GM19324 (cell line): ENCODE data around the gene EGFL6.

Experiments
- ATAC-seq: cut with Tn5 transposase; IDR thresholded peaks from one replicate; pipeline ENCODE4 v1.9.1; 2021; ENCODE audit warnings: mild to moderate bottlenecking, moderate library complexity; ENCODE audit not compliant: unreplicated experiment, low FRiP score

Gene EGFL6, protein sequence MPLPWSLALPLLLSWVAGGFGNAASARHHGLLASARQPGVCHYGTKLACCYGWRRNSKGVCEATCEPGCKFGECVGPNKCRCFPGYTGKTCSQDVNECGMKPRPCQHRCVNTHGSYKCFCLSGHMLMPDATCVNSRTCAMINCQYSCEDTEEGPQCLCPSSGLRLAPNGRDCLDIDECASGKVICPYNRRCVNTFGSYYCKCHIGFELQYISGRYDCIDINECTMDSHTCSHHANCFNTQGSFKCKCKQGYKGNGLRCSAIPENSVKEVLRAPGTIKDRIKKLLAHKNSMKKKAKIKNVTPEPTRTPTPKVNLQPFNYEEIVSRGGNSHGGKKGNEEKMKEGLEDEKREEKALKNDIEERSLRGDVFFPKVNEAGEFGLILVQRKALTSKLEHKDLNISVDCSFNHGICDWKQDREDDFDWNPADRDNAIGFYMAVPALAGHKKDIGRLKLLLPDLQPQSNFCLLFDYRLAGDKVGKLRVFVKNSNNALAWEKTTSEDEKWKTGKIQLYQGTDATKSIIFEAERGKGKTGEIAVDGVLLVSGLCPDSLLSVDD

GRCh38 chrX:13569479-13570260, at the start of gene EGFL6:
Gene EGFL6 (plus strand): TSS chrX:13569601. CDS start chrX:13569862, 261 bp downstream.
- ATAC-seq, result no peak

DNA sequence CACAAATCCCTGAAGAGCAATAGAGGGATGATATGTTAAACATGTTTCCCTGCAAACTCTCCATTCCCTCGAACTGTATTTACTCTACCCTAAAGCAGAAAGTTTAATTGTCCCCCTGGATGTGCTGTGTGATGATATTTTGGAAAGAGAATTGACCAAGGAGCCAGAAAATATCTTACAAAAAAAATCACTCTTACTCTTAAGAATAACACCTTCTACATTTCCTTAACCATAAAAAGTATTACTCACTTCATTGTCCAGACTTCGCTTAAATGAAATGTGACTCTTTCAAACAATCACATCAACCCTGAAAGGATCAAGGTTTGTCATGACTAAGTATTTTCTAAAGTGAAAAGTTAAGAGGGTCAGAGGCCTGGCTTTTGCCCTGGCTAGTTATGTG, 49.0 kb upstream of the EGFL6 start:
- no peak for ATAC-seq

- no peak for ATAC-seq
Measured at GRCh38 chrX:13520936-13521335, 48.5 kb upstream of the EGFL6 start.

GRCh38 chrX:13522811-13523210, 46.6 kb upstream of the EGFL6 start:
- no peak for ATAC-seq

DNA sequence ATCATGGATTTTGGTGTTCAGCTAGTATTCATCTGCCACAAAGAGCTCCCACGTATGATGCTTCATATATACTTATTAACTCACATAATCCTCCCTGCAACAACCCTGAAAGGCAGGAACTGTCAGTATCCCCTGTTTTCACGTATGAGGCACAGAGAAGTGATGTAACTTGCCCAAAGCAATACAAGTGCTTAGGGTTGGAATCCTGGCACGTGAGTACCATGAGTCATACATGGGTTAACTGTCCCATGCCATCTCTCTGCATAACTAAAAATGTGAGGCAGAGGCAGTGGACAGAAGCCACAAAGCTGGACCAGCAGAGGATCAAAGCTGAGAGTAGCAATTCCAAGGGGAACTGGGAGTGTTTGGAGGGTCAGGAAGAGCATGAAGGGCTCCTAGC, 35.7 kb upstream of the EGFL6 start:
- no peak for ATAC-seq

DNA sequence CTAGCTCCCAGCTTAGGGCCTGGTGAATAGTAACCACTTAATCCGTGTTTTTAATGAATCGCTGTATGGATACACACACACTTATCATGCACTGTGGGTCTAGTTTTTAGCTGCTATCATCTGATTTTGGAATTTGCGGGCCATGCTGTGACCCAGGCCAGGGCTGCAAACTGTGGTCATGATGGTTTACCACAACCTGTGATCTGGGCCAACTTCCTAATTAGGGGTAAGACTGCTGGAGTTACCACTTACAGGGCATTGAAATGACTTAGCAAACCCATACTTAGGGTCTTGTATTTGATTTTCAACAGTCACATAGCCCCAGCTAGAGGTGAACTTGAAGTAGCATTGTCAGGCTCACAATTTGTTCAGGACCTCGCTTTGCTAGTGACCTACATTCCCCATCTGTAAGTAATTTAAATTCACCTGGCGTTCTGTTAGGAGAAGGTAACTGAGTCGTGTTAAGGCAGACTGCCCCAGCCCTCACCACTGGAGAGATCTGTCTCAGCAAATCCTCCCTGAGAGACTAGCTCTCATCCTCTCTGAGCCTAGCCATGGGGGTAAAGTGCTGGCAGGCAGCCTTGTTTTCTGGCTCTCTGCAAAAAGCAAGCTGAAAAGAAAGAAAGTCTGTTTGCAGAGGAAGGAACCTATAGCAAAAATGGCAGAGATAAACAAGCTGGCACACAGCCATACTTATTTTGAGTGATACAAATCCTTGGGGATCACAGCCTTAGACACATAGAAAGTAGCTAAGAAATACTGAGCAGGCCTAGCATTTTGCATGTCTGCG, 33.8 kb upstream of the EGFL6 start:
- no peak for ATAC-seq

DNA sequence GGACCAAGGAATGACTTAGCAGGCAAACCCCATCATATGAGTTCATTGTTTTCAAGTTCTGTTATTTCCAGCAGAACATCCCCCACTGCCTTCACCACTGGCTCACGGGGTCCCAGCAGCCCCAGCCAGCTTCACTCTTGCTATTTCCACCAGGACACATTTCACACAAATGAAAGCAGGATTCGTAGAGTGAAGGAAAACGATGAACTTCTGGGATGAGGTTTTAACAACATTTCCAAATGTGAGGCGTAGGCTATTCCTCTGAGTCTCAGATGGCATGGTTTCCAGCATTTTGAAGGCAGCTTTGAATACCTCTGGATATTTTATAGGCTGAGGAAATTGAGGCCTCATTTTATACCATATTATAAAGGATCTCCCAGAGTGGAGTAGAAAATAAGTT, 32.9 kb upstream of the EGFL6 start:
- ATAC-seq, result no peak

DNA sequence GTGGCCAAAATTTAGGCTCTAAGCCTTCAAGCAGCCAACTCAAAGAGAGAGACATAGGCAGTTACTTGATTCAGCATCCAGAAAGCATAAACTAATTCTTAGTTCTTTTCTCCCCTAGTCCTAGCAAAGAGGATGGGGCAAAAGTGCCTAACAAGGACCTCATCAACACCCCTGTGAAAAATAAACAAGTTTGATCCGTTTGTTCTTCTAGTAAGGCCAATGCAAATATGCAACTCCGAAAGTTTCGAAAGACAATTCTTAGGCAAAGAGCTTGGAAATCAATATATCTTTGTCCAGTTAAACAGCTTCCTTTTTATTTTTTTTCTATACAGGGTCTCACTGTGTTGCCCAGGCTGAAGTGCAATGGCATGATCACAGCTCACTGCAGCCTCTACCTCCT, 31.0 kb upstream of the EGFL6 start:
- no peak for ATAC-seq

DNA sequence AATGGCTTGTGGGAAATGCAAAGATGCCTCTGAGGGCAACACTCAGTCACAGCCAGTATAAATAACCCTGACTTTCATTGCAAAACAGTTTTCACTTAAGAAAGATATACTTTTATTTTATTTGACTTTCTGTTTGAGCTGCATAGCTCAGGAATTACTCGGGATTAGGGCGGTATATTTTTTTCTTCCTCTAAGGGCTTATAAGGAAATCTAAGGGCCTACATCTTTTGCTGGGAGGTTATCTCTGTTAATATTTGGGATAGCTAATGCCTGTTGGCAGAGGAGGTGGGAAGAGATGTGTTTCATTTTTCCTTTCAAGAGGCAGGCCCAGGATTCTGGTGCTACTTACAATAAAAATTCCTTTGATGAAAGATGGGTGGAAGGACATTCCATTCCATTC, 28.8 kb upstream of the EGFL6 start:
- ATAC-seq, result no peak

- no peak for ATAC-seq
Measured at GRCh38 chrX:13545726-13546125, 23.7 kb upstream of the EGFL6 start.

DNA sequence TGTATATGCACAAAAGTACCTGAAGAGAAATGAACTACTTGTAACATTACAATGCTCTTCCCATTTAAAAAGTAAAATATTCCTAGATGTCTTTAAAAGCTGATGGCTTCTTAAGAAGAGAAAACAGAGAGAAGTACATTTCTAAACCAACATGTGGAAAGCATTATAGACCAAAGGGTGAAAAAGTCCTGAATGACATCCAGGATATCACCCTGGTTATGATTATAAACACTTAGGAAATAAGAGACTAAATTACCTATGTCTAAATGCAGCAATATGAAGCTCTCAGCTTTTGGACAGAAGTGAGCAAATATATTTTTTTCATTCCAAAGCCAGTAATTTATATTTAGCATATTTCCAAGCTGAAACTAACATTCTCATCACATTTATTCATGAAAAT, 21.7 kb upstream of the EGFL6 start:
- no peak for ATAC-seq

- ATAC-seq, result no peak
Measured at GRCh38 chrX:13550346-13550745, 19.1 kb upstream of the EGFL6 start.

DNA sequence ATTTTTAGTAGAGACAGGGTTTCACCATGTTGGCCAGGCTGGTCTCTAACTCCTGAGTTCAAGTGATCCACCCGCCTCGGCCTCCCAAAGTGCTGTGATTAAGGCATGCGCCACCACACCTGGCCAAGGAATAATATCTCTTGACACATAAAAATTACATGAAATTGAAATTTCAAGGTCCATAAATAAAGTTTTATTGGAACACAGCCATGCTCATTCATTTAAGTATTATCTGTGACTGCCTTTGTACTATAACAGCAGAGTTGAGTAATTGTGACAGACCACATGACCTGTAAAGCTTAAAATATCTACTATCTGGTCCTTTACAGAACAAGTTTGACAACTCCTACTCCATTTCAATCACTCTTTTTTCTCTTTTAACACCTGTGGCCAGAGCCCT, 17.8 kb upstream of the EGFL6 start:
- ATAC-seq, result no peak

GRCh38 chrX:13552892-13553291, 16.5 kb upstream of the EGFL6 start:
- no peak for ATAC-seq

DNA sequence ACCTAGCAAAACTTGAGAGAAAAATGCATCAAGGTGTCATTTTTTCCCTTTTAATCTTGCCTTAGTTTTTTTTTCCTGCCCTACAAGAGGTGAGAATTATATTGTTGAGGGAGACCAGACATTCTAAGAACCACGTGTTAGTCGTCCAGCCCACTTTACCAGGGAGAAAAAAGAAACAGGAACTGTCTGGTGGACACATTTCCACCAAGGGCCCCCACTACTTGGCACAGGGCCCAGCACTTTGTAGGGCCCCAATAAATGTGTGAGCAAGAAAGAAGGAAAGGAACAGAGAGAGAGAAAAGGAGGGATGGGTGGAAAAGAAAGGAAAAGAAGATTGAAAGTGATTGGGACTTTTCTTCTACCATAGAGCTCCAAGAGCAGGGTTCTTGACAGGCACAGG, 3.9 kb upstream of the EGFL6 start:
- no peak for ATAC-seq

- ATAC-seq, result no peak
Measured at GRCh38 chrX:13570261-13570605, 832 bp downstream of the EGFL6 start.

GRCh38 chrX:13571136-13571535, 1.7 kb downstream of the EGFL6 start:
- no peak for ATAC-seq

DNA sequence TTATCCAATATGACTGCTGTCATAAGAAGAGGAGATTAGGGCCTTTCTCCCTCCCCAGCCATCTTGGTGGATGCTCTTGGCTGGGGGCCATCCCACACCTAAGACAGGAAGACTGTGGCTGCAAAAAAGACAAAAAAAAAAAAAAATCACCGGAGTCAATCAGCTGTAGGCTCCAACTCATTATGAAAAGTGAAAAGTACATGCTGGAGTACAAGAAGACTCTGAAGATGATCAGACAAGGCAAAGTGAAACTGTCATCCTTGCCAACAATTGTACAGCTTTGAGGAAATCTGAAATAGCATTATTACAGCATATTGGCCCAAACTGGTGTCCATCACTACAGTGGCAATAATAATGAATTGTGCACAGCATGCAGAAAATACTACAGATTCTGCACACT, 5.2 kb downstream of the EGFL6 start:
- no peak for ATAC-seq

DNA sequence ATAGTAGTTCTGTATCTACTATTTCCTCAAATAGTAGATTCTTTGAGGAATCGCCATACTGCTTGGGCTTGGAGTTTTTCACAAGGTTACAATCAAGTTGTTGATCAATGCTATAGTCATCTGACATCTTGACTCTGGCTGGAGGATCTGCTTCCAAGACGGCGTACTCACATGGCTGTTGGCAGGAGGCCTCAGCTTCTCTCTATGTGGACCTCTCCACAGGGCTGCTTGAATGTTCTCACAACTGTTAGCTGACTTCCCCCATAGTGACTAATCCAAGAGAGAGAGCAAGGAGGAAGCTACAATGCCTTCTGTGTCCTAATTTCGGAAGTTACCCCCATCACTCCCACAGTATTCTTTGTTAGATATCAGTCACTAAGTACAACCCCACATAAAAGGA, 10.3 kb downstream of the EGFL6 start:
- no peak for ATAC-seq

DNA sequence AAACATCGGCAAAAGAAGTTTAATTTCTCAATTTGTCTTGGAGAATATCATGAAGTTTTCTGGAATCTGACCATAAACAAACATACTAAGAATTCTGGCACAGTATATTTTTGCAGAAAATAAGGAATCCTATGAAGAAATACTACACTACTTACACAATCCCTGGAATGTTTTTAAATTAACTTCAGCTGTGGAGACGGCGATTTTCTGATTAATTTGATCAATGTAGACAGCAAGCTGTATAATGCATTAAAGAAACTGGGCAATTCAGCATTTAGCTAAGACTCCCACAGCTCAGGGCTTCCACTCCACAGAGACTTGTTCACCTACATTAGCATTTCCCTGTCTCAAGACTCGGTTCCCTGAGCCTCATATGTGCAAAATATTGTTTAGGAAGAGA, 12.2 kb downstream of the EGFL6 start:
- ATAC-seq, result no peak
